BLaER1 treated with 17β-estradiol and CSF1 and Interleukin-3, amounts not matched to agents 10 nM and 100 nM (cell line): ENCODE data around the gene DDX10.
A peak's percentile ranks its signal among the peaks of the same experiment; 100 is the strongest.

Experiments used
- H3K27ac ChIP-seq, 11 experiments: shearing (Covaris generic); formaldehyde crosslinking; 2 replicates each; pipeline ENCODE4 v1.8.1; 2022
- H3K27me3 ChIP-seq, 11 experiments: shearing (Covaris generic); formaldehyde crosslinking; 2 replicates each; pipeline ENCODE4 v1.8.1; 2022
- H3K36me3 ChIP-seq, 11 experiments: shearing (Covaris generic); formaldehyde crosslinking; 2 replicates each; pipeline ENCODE4 v1.8.1; 2022
- H3K4me1 ChIP-seq, 10 experiments: shearing (Covaris generic); formaldehyde crosslinking; 2 replicates each; pipeline ENCODE4 v1.8.1; 2022
- H3K4me2 ChIP-seq, 11 experiments: shearing (Covaris generic); formaldehyde crosslinking; 2 replicates each; pipeline ENCODE4 v1.8.1; 2022
- H3K4me3 ChIP-seq, 10 experiments: shearing (Covaris generic); formaldehyde crosslinking; 2 replicates each; pipeline ENCODE4 v1.8.1; 2022
- H3K9ac ChIP-seq, 11 experiments: shearing (Covaris generic); formaldehyde crosslinking; 2 replicates each; pipeline ENCODE4 v1.8.1; 2022
- H3K9me3 ChIP-seq, 11 experiments: shearing (Covaris generic); formaldehyde crosslinking; replicated peaks in 1 of 11; 2 replicates each; pipeline ENCODE4 v1.8.1; 2022
- H4K20me1 ChIP-seq, 11 experiments: shearing (Covaris generic); formaldehyde crosslinking; 2 replicates each; pipeline ENCODE4 v1.8.1; 2022
- Cebpa-rat ChIP-seq, 11 experiments: shearing (Covaris generic); IDR thresholded peaks; 2 replicates each; pipeline ENCODE4 v1.8.1; 2022

DDX10 gene

DNA sequence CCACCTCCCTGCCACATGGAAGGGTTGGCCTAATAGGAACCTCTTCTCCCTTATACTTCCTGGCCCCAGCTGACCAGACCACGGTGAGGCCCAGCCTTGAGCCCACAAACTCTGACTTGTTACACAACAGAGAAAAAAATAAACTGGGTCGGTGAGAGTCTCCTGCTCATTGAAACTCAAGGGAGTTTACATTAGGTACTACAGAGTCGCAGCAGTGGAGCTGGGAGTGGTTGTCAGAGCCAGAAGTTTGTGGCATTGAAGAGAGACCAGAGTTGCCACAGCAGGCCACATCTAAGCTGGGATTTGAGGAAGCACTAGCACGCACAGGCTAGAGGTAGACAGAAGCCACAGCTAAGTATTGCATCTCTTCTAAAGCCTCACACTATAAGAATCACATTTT is 296.2 kb downstream of the DDX10 start:
- Histone ChIP-seq H3K4me2 (peak overlapping the region in 8 of 11 experiments; percentile 2 to 35 (median 18); a peak in 7 of 22 replicates), H3K9me3 (peaks cover 0 to 9% (median 0%) of the 10 kb centered on the region in 11 experiments; a peak in 2 of 22 replicates), H3K4me3 (no peak overlapping the region), H3K4me1 (peaks cover 0 to 14% (median 10%) of the 10 kb centered on the region in 10 experiments; a peak in 10 of 20 replicates), H4K20me1 (no peaks in the 10 kb centered on the region), H3K27me3 (no peaks in the 10 kb centered on the region), H3K36me3 (no peaks in the 10 kb centered on the region), H3K27ac (0 out of 22 replicates have a peak overlapping the region, but pooled peaks of 2 of the 11 experiments have one; percentile 2 to 10), H3K9ac (no peak overlapping the region)
- TF ChIP-seq Cebpa-rat (IDR thresholded peaks at IDR 0.05) = no peak

DNA sequence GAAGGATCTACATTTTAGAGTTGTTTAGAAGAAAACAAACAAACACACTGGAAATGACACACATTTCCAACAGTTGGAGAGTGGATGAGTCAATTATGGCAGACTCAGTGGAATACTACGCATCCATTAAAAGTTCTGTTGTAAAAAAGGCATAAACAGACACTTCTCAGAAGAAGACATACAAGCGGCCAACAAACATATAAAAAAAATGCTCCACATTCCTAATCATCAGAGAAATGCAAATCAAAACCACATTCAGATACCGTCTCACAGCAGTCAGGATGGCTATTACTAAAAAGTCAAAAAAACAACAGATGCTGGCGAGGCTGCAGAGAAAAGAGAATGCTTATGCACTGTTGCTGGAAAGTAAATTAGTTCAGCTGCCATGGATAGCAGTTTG is 298.2 kb downstream of the DDX10 start:
- H3K27ac ChIP-seq = no peak overlapping the region
- H3K9ac ChIP-seq = no peak overlapping the region
- no peak for TF ChIP-seq Cebpa-rat (IDR thresholded peaks at IDR 0.05)
- H3K9me3 ChIP-seq = peaks cover 0 to 9% (median 0%) of the 10 kb centered on the region in 11 experiments; a peak in 2 of 22 replicates
- no peaks in the 10 kb centered on the region for H3K36me3 ChIP-seq
- peaks cover 0 to 14% (median 10%) of the 10 kb centered on the region in 10 experiments; a peak in 10 of 20 replicates for H3K4me1 ChIP-seq
- no peaks in the 10 kb centered on the region for H4K20me1 ChIP-seq
- no peak overlapping the region for H3K4me3 ChIP-seq
- H3K27me3 ChIP-seq = no peaks in the 10 kb centered on the region
- H3K4me2 ChIP-seq = no peak overlapping the region

DNA sequence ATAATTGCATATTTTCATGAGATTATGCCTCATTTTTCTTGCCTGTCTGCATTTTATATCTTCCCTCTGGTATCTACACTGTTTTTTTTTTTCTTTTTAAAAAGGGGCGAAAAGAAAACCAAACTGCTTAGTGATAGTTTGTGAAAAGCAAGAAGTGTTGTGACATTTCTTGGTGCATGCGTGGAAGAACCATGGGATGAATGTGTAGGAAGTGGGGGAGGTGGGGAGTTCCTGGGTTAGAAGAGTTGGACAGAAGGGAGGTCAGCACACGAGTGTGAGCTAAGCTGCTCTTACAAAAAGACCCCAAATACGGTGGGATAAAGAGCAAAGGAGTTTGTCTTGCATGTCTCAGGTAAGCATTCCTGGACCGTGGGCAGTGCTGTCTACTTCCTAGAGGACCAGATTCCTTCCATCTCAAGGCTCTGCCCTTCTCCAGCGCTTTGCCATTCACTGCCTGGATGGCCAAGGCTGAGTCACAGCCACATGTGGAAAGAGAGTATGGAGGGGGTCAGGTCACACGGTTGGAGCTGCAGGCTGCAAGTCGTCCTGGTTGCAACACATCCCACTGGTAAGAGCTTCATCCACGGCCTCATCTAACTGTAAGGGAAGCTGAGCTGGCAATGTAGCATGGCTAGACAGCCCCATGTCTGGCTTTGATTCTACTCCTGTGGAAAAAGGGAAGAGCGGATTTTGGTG is 300.6 kb downstream of the DDX10 start:
- no peak overlapping the region for H3K27ac ChIP-seq

DNA sequence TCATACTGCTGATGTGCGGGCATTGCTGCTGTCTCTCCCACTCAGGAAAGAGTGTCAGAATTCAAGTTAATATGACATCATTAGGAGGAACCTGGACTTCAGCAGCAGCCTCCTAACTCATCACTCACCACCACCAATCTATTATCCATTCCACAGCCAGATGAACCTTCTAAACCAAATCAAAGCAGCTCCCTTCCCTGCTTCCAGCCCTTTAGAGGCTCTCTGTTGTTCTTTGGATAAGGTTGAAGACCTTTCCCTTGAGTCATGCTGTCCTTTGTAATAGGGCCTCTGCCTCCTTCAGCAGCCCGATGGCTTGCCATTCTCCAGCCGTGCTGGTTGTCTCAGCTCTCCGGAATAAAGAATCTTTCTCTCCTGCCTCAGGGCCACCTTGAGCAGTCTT is 301.3 kb downstream of the DDX10 start:
- Histone ChIP-seq H3K4me1 (peaks cover 0 to 6% (median 4%) of the 10 kb centered on the region in 10 experiments; a peak in 10 of 20 replicates), H3K36me3 (no peaks in the 10 kb centered on the region), H3K4me2 (no peak overlapping the region), H3K27me3 (no peaks in the 10 kb centered on the region), H4K20me1 (no peaks in the 10 kb centered on the region), H3K9ac (no peak overlapping the region), H3K27ac (no peak overlapping the region), H3K9me3 (no peaks in the 10 kb centered on the region), H3K4me3 (no peak overlapping the region)
- TF ChIP-seq Cebpa-rat (IDR thresholded peaks at IDR 0.05) = no peak

More for the DNA sequence above, 300.6 kb downstream of the DDX10 start:
- no peak overlapping the region for H3K4me2 ChIP-seq
- no peak overlapping the region for H3K4me3 ChIP-seq
- H4K20me1 ChIP-seq = no peaks in the 10 kb centered on the region
- H3K9ac ChIP-seq = no peak overlapping the region
- no peaks in the 10 kb centered on the region for H3K27me3 ChIP-seq
- H3K9me3 ChIP-seq = peaks cover 0 to 2% (median 0%) of the 10 kb centered on the region in 11 experiments; a peak in 1 of 22 replicates
- H3K4me1 ChIP-seq = peaks cover 0 to 12% (median 10%) of the 10 kb centered on the region in 10 experiments; a peak in 10 of 20 replicates
- H3K36me3 ChIP-seq = no peaks in the 10 kb centered on the region
- TF ChIP-seq Cebpa-rat (IDR thresholded peaks at IDR 0.05) = no peak

DNA sequence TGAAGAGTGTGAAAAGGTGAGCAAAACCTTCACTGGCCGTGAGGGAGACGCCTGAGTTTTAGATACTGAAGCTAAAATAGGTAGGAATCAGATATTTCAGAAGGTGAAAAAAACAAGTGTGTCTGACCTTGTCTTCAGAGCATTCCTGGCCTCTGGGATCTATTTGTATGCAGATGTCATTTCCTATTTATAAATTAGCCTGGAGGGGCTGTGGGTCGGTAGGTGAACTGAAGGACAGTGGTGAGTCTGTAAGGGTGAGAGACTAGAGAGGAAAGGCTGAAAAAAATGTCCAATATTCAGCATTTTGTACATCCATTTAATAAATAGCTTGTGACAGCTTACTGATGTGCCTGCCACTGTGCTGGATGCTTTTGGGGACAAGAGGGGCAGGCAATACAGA is 302.1 kb downstream of the DDX10 start:
- Histone ChIP-seq H3K9me3 (no peaks in the 10 kb centered on the region), H4K20me1 (no peaks in the 10 kb centered on the region), H3K27ac (no peak overlapping the region), H3K4me3 (no peak overlapping the region), H3K4me2 (no peak overlapping the region), H3K36me3 (no peaks in the 10 kb centered on the region), H3K4me1 (no peaks in the 10 kb centered on the region), H3K9ac (no peak overlapping the region), H3K27me3 (no peaks in the 10 kb centered on the region)
- TF ChIP-seq Cebpa-rat (IDR thresholded peaks at IDR 0.05) = no peak

DNA sequence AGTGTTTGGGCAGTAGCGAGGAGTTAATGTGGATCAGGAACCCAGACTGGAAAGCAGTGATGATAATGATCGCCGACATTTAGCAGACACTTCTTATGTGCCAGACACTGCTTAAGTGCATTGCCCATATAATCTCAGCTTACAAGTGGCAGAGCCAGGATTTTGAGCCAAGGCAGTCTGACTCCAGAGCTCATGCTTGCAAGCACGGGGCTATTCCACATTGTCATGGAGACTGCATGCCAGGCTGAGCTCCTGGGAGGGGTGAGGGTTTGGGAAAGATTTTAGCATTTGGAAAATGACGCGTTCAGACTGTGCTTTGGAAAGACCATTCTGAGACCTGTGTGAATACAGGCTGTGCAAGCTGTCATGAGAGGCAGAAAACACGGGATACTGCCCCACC is 302.7 kb downstream of the DDX10 start:
- Histone ChIP-seq H3K9me3 (no peaks in the 10 kb centered on the region), H4K20me1 (no peaks in the 10 kb centered on the region), H3K4me1 (no peaks in the 10 kb centered on the region), H3K4me3 (no peak overlapping the region), H3K27ac (no peak overlapping the region), H3K36me3 (no peaks in the 10 kb centered on the region), H3K27me3 (no peaks in the 10 kb centered on the region), H3K9ac (no peak overlapping the region), H3K4me2 (no peak overlapping the region)
- TF ChIP-seq Cebpa-rat (IDR thresholded peaks at IDR 0.05) = no peak

DNA sequence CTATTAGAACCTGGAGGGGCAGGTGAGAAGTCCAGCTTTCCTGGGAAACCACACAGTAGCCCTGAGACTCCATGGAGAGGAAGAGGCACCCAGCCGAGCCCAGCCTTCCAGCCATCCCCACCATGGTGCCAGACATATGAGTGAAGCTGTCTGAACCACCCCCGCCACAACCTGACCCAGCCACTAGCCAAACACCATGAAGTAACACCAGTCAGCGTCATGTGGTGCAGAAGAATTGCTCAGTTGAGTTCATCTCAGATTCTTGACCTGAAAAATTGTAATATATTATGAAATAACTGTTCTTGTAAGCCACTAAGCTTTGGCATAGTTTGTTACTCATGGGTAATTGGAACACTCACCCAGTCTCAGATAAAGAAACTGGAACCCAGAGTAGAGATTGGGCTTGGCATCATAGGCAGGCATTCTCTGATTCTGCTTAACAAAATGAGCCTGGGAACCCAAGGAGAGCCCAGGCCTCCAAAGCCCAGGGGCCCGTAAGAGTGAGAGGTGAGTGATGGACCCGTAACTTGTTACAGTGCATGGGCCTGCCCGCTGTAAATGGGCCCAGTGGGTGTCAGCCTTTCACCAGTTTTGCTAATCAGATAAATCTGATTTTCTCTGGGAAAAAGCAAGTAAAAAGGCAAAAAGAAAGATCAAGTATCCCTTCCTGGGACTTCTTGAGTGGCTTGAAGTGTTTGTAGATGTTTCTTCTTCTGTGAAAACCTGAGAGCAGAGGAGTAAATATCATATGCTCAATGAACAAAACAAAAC is 305.5 kb downstream of the DDX10 start:
- H4K20me1 ChIP-seq = no peaks in the 10 kb centered on the region
- no peaks in the 10 kb centered on the region for H3K9me3 ChIP-seq
- no peaks in the 10 kb centered on the region for H3K4me1 ChIP-seq
- no peak overlapping the region for H3K4me3 ChIP-seq
- no peaks in the 10 kb centered on the region for H3K36me3 ChIP-seq
- no peaks in the 10 kb centered on the region for H3K27me3 ChIP-seq
- H3K27ac ChIP-seq = no peak overlapping the region
- no peak overlapping the region for H3K9ac ChIP-seq
- H3K4me2 ChIP-seq = no peak overlapping the region
- no peak for TF ChIP-seq Cebpa-rat (IDR thresholded peaks at IDR 0.05)

DNA sequence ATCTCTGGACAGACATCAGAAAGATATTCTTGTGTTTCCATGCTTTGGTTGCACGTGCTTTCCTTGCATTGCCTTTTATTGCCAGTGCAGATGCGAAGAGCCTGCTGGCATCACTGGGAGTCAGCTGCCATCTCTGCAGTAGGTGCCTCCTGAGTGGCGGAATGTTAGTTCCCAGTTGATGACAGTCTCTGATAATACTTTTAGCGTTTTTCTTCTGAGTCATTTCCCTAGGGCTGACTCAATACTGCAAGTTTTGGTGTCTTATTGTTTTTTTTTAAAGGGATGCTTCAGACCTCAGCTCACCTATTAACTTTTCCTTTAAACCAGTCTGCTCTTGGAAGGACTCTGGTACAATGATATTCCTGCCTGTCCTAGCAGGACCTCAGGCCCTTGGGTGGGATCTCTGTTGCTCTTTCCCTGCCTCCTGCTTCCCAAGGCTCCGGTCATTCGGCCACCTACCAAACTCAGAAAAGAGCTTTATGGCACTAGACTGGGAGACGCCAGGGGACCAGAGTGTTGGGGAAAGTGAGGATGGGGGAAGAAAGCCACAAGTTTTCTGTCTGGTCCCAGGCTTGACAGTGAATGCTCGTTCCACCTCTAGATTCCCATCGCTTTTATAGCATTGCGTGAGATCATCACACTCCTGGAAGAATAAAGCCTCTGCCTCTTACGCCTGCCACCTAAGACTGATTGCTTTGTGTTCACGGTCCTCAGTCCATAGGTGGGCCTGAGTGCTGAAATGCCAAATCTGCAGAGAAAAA is 308.7 kb downstream of the DDX10 start:
- Histone ChIP-seq H3K9ac (no peak overlapping the region), H3K27ac (no peak overlapping the region), H4K20me1 (no peaks in the 10 kb centered on the region), H3K4me3 (no peak overlapping the region), H3K9me3 (no peaks in the 10 kb centered on the region), H3K36me3 (no peaks in the 10 kb centered on the region), H3K27me3 (no peaks in the 10 kb centered on the region), H3K4me2 (no peak overlapping the region), H3K4me1 (peaks cover 0 to 2% (median under 1%) of the 10 kb centered on the region in 10 experiments; a peak in 3 of 20 replicates)
- TF ChIP-seq Cebpa-rat (IDR thresholded peaks at IDR 0.05) = no peak

DNA sequence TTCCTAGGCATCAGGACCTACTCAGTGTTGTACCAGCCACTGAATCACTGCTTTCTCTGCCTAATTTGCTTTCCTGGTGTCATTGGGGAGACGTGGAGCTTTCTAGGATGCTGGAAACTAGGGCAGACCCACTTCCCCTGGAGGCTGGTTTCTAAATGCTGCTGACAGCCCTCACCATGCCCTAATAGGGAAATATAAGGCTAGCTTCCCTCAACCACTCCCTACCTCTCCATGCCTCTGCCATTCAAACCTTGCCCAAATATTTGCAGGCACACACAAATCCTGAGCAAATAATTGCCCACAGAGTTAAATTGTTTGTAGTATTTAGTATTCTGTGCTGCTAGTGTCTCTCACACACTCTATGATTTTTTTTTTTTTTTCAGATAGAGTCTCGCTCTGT is 310.2 kb downstream of the DDX10 start:
- Histone ChIP-seq H3K27me3 (no peaks in the 10 kb centered on the region), H4K20me1 (no peaks in the 10 kb centered on the region), H3K4me3 (no peak overlapping the region), H3K4me1 (peaks cover 0 to 7% (median 2%) of the 10 kb centered on the region in 10 experiments; a peak in 5 of 20 replicates), H3K27ac (no peak overlapping the region), H3K9ac (no peak overlapping the region), H3K4me2 (no peak overlapping the region), H3K9me3 (no peaks in the 10 kb centered on the region), H3K36me3 (no peaks in the 10 kb centered on the region)
- TF ChIP-seq Cebpa-rat (IDR thresholded peaks at IDR 0.05) = no peak
